Posterior vena cava (tissue), 2 donors: ENCODE data around the gene SORBS2. TPM values are rescaled to one million over a fixed set of nuclear protein-coding genes. Genes with fewer than 3 reads are reported as not detected.
"Not testable (repeated sequence)": the region's sequence is repeated elsewhere in the genome, so short reads cannot be mapped to it uniquely, and the experiment has no call there.

Source experiments
- DNase-seq: peaks from one replicate; pipeline ENCODE4 v3.0.0-alpha.2; 2020; ENCODE audit warnings: low spot score
- intact Hi-C, 2 donors: fragments of 100-400 bp; cut with DNase I; formaldehyde crosslinking; loops; one replicate each; pipeline versions ENCODE4 v1.14.1 to v1.14.2; 2022 to 2023
- long read RNA-seq, 2 donors: library from polyadenylated mRNA; unstranded; transcript quantifications; one replicate each; pipeline ENCODE4 v2.0.0, GENCODE V29; 2020 to 2021
- total RNA-seq, 2 donors: library from RNA; stranded (reverse); fragmentation: NEBNext Ultra II Directional; extraction: Animal tissue kit (Norgen Biotek cat#: 25700); gene quantifications; one replicate each; pipeline ENCODE4 v1.2.1, GENCODE V29; 2021
- donor health status: DM: yes; HTN: yes; CAD: no.
- donor health status: DM: yes; HTN: yes; CAD: no.

Gene SORBS2
- 100 to 1,000 TPM; 139 to 166 TPM for total RNA-seq
- long read RNA-seq, donor 1, transcript SORBS2-260 (6 exons, 780 nt): major isoform, 14 of 62 reads
- long read RNA-seq, donor 1, transcript SORBS2-251 (2 exons, 420 nt): minor isoform, 11 of 62 reads
- long read RNA-seq, donor 1, partial matches to known transcripts: 3 of 62 reads
- long read RNA-seq, donor 1, other reads (novel, unspliced or antisense): 29 of 62 reads
- long read RNA-seq, donor 2, transcript SORBS2-248 (5 exons, 571 nt): minor isoform, 14 of 212 reads
- long read RNA-seq, donor 2, transcript SORBS2-260 (6 exons, 780 nt): major isoform, 93 of 212 reads
- long read RNA-seq, donor 2, transcript SORBS2-245 (5 exons, 1,031 nt): minor isoform, 5 of 212 reads
- long read RNA-seq, donor 2, partial matches to known transcripts: 12 of 212 reads
- long read RNA-seq, donor 2, other reads (novel, unspliced or antisense): 84 of 212 reads

DNA sequence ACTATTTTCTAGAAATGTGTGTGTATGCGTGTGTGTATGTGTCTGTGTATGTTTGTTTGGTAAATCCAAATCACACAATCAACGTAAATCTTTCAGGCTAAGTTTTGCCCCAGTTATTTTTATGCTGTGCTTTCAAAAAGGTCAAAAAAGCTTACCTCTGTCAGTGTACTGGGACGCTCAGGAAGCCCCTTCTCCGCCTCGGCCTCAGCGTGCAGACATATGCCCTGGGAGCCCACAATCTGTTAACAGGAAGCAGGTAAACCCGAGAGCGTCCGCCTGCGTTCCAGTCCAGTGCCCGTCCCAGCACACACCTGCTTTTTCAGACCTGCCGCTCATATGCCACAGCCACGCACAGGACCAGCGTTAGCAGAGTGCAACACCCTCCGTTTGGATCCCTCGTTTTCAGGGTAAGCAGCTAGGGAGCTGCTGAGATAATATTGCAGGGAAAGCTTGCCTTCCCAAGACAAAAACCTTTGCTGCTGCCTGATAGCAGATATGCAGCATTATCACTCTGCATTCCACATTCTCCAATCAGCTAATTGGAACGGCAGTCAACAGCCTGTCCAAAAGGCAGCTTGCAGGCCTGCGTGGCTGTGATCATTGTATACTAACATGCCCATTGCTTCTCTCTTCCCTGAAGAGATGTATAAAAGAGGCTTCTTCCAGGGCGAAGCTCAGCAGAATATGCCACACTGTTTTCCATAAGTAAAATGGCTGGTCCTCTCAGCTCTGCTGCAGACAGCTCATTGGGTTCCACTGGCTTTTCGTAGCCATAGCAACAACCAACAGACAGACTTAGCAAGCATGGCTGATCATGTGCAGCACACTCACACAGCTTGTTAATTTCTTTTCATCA, at the start of gene SORBS2:
Gene SORBS2, minus strand, starts transcription at position 686 of the 856 bp plus-strand sequence. CDS start 121,623 bp downstream, outside the sequence.
- no peak for DNase-seq
- intact Hi-C loops: loop anchor here in 1 of 2 donors (2.0 kb wide), 1 partner anchor 57 kb away; no protein-coding TSS in a partner anchor

- intact Hi-C loops: no loop called here
- DNase-seq: no peak
Measured at GRCh38 chr4:185859111-185859510, 47.1 kb upstream of the SORBS2 start.

DNA sequence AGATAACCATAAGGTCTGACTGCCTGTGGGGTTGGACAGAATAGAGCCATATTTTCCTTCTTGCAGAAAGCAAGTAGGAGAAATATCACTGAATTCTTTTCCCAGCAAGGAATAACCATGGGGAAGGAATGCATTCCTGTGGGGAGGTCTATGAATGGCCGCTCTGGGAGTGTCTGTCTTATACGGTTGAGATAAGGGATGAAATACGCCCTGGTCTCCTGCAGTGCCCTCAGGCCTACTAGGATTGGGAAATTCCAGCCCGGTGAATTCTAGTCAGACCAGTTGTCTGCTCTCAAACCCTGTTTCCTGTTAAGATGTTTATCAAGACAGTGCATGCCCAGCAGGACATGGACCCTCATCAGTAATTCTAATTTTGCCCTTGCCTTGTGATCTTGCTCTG, 45.6 kb upstream of the SORBS2 start:
- DNase-seq, intact Hi-C loops: not testable (repeated sequence)

GRCh38 chr4:185853841-185854240, 41.8 kb upstream of the SORBS2 start:
- DNase-seq: no peak
- intact Hi-C loops: no loop called here

DNA sequence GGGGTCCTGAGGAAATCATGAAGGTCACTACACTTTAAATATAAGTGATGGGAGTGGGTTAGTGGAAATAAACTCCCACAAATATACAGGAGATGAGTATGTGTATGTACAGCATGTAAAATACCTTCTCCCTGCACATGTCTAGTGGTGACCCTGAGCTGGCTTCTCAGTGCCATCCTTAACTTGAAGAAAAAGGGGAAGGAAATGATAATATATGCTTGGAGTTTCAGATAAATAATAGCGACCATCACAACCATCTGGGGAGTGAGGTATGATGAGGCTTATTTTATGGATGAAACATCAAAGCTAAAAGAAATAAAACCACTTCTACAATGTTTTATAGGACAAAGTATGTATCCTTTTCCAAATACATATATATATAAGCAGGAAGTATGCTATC, 41.0 kb upstream of the SORBS2 start:
- intact Hi-C loops: no loop called here
- DNase-seq: no peak

GRCh38 chr4:185849664-185850550, 37.9 kb upstream of the SORBS2 start:
- intact Hi-C loops: no loop called here

DNA sequence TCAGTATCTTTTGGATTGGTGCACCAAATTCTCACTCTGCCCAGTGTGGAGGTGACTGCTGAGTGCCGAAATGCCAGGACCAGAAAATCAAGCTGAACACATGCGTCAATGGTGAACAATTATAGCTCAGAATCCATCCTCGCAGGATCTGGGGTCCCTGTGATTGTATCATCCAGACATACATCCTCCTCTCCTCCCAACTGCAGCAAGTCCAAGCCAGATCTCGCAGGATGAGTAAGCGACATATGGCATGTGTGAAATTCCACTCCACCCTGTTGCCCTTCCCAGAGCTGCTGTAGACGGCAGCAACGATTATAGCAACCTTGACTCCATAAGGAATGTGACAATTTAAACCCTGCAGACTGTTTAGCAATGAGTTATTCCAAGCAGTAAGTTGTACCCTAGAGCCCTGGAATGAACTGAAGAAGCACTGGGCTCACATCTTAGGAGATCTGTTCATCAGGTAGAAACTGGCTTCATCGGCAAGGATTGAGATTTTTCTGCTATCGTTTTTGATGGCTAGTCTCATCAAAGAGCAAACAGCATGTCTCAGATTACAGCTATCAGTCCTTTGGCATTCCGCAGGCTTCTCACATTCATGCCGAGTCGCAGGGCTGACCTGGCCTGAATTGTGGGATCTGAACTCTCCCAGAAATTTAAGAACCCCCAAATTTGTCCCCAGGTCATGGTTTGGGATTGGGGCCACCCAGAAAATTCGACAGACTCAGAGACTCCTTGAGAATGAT, 35.5 kb upstream of the SORBS2 start:
- intact Hi-C loops: no loop called here
- DNase-seq: no peak

More at GRCh38 chr4:185849664-185850550, 37.9 kb upstream of the SORBS2 start:
- DNase-seq: no peak

- intact Hi-C loops: no loop called here
- DNase-seq: no peak
Measured at GRCh38 chr4:185846505-185847150, 34.6 kb upstream of the SORBS2 start.

DNA sequence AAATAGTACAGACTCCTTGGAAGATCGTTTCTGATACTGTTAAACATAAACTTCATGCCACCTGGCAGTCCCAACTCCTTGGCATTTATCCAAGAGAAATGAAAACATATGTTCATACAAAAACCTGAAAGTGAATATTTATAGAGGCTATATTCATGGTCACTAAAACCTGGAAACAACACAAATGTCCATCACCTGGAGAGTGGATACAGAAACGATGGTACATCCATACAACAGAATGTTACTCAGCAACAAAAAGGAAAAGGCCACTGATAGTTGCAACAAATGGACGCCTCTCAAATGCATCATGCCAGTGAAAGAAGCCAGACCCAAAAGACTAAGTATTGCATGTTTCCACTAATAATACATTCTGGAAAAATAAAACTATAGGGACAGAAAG, 34.0 kb upstream of the SORBS2 start:
- no peak for DNase-seq
- intact Hi-C loops: no loop called here

DNA sequence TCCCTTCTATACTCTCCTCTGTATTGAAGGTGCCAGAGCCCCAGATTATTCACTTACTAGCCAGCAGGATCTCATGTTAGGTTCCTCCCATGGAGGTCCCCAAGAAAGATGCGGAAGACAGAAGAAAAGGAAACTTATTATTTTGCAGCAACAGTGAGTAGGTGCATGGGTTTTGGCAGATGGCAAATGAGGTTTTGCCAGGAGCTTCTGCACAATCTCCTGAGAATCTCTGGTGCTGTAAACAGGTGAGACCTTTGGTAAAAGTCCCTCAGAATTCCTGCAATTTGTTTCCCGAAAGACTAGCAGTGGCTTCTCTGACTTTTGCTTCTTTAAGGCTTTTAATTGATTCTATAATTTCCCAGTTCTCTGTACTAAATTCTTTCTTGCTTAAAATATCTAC, 29.5 kb upstream of the SORBS2 start:
- intact Hi-C loops: no loop called here
- no peak for DNase-seq

GRCh38 chr4:185840953-185841352, 29.0 kb upstream of the SORBS2 start:
- no peak for DNase-seq
- intact Hi-C loops: no loop called here

DNA sequence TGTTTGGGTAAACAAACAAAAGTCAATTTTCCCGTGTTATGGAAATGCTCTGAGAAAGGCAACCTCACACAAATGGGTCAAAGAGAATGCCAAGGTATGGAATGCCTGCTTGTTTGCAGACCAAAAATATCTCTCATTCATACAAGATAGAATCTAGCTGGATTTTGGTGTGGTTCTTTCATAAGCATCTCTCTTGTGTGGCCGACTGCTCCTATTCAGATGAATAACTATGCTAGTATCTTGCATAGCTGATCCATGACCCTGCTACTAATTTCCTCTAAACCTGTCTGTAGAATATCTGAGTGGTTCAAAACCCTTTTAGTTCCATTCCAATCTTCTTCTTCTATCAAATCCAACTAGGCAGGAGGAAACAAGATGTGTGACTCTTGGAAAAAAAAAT, 28.2 kb upstream of the SORBS2 start:
- intact Hi-C loops: no loop called here
- no peak for DNase-seq

- no peak for DNase-seq
- intact Hi-C loops: no loop called here
Measured at GRCh38 chr4:185839770-185840169, 27.8 kb upstream of the SORBS2 start.

DNA sequence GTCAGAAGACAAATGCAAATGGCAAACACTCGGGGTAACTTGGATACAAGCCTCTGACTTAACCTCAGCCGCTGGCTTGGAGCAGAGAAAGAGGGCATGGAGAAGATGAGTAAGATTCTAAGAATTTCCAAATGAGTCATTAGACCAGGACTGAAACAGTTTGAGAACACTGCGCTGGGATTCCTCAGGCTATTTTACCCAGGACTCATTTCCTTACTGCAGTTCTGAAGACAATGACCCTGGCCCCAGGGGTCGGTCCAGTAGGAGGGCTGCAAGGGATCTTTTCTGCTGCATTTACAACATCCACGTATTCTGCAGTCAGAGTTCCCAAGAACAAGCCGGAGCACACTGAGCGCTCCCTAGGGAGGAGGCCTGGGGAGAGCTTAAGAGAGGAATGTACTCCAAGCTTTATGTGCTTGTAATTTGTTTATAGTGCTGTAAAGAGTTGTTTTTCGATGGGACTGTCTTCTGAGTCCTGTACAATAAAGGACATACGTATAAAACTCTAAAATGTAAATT, 27.3 kb upstream of the SORBS2 start:
- DNase-seq: no peak
- intact Hi-C loops: no loop called here

- intact Hi-C loops: no loop called here
- DNase-seq: no peak
Measured at GRCh38 chr4:185838514-185839193, 26.7 kb upstream of the SORBS2 start.

DNA sequence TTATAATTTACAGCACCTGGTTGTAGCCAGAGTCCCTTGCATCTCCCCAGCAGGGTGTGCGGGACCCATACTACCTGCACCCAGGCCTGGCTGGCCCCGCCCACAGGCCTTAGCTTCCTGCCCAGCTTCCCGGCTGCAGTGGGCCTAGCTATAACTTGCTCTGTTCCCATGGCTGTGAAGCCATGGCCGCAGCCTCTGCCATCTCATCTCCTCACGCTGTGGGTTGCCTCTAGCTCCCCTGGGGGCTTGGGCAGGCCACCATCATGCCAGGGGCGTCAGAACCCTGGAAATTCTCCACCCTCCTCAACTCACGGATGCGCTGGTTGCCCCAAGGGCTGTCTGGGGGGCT, 26.1 kb upstream of the SORBS2 start:
- intact Hi-C loops: no loop called here
- DNase-seq: no peak

DNA sequence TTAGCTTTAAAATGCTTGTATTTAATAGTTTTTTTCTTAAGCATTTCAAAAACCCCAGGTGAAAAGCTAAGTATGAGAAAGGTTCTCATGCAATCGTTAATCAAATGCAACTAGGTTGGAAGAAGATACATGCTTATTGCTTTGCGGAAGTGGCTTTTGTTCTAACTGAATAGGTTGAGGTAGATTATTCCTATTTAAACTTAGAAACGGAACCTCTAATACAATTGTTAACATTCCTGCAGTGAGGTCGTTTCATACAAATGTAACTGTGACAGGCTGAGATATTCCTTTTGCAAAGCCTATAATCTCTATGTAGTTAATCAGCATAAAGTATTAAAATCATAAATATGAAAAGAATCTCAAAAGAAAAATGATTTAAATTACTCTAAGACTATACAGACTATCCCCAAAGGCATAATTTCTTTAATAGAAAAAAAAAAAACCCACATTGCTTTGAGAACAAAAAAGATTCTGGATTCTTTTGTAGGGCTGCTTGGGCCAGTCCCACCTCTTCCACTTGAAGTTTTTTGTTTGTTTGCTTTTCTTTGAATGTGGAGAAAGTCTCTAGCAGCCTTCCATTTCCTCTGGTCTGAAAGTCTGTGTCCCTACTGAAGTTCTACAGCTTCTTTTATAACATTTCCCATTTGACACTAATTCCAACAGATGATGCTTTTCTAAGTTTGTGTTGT, 25.6 kb upstream of the SORBS2 start:
- intact Hi-C loops: no loop called here
- DNase-seq: no peak
